ENCODE measurements around the gene AGA.

GRCh38 chr4:177450426-177451107 lies 8.3 kb upstream of the AGA start:
- TF ChIP-seq POLR2A (IDR thresholded peaks at IDR 0.05; ENCODE audit: low read length) (no peak), GATA1 (IDR thresholded peaks at IDR 0.05; ENCODE audit: low read depth, low read length) (no peak)

Data from erythroblast (primary cell).